Measurements from ENCODE around the gene FAS. TPM values are rescaled to one million over a fixed set of nuclear protein-coding genes. Genes with fewer than 3 reads are reported as not detected.
A peak's percentile ranks its signal among the peaks of the same experiment; 100 is the strongest.

FAS gene
- polyA plus RNA-seq, 6 donors from 2014 or later = 0.40 to 4.1 (median 0.88) TPM

DNA sequence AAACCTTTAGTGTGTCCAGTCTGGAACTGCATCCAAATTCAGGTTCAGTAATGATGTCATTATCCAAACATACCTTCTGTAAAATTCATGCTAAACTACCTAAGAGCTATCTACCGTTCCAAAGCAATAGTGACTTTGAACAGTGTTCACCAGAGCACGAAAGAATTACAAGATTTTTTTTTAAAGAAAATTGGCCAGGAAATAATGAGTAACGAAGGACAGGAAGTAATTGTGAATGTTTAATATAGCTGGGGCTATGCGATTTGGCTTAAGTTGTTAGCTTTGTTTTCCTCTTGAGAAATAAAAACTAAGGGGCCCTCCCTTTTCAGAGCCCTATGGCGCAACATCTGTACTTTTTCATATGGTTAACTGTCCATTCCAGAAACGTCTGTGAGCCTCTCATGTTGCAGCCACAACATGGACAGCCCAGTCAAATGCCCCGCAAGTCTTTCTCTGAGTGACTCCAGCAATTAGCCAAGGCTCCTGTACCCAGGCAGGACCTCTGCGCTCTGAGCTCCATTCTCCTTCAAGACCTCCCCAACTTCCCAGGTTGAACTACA lies 694 bp upstream of the FAS start:
- no peak for ATAC-seq (ENCODE audit: low read depth in 2 of 2)
- Mint-ChIP-seq H3K4me1 (peaks cover 21 to 35% (median 24%) of the 10 kb centered on the region in 3 donors), H3K27ac (peak overlapping the region in 5 of 6 donors; percentile 39 to 85 (median 70)), H3K4me3 (peak overlapping the region; percentile 93 to 98 (median 95)), H3K27me3 (no peaks in the 10 kb centered on the region), H3K36me3 (peaks cover 0 to 8% of the 10 kb centered on the region in 2 donors), H3K9me3 (peaks cover 3 to 8% (median 6%) of the 10 kb centered on the region in 7 donors)
- DNase-seq = no peak

GRCh38 chr10:88991161-88991898 lies 732 bp downstream of the FAS start:
- Mint-ChIP-seq H3K4me3 (peak overlapping the region; percentile 93 to 98 (median 95)), H3K27ac (peak overlapping the region in 5 of 6 donors; percentile 52 to 97 (median 85)), H3K9me3 (peaks cover 2 to 5% (median 4%) of the 10 kb centered on the region in 7 donors), H3K27me3 (no peaks in the 10 kb centered on the region), H3K4me1 (peaks cover 19 to 35% (median 23%) of the 10 kb centered on the region in 3 donors), H3K36me3 (peaks cover 0 to 5% of the 10 kb centered on the region in 2 donors)
- ATAC-seq (ENCODE audit: low read depth in 2 of 2) (peak; percentile 41 to 50), DNase-seq (peak; percentile 26)

- H3K27ac Mint-ChIP-seq = peak overlapping the region in 5 of 6 donors; percentile 52 to 97 (median 85)
- peak overlapping the region; percentile 93 to 98 (median 95) for H3K4me3 Mint-ChIP-seq
- H3K4me1 Mint-ChIP-seq = peaks cover 18 to 35% (median 23%) of the 10 kb centered on the region in 3 donors
- H3K27me3 Mint-ChIP-seq = no peaks in the 10 kb centered on the region
- DNase-seq = no peak
- H3K36me3 Mint-ChIP-seq = no peaks in the 10 kb centered on the region
- peaks cover 0 to 2% (median 0%) of the 10 kb centered on the region in 7 donors for H3K9me3 Mint-ChIP-seq
- ATAC-seq (ENCODE audit: low read depth in 2 of 2) = peak; percentile 2 to 8
Observed at GRCh38 chr10:88991899-88992320, 1.3 kb downstream of the FAS start.

DNA sequence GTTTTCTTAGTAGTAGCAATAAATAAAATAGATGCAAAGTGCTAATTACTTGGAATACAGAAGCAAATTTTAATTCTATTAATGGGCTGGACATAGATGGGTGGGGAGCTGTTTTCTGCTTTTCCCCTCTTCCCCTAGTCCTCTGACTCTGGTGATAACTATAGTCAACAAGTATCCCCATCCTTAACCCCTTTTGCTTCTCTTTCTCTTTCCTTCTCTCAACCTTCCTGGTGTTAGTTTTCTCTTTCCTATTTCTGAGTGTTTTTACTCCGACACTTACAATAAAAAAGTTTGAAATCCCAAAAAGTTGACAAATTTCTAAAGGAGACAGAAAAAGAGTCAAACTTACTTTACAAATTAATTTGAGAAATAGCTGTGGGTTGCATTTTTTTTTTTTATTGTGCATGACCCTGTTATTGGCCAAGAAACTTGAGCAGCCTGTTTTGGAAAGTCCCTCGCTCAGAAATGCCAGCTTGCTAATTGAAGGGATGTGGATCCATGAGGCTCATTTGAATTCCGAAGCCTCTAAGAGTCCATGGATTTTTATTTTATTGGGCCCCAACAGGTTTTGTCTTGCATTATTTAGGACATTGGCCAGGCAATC lies 2.4 kb downstream of the FAS start:
- Mint-ChIP-seq H3K4me3 (peak overlapping the region in 7 of 8 donors; percentile 13 to 95 (median 63)), H3K36me3 (no peaks in the 10 kb centered on the region), H3K4me1 (peaks cover 22 to 37% (median 25%) of the 10 kb centered on the region in 3 donors), H3K9me3 (peaks cover 0 to 1% (median 0%) of the 10 kb centered on the region in 7 donors), H3K27me3 (no peaks in the 10 kb centered on the region), H3K27ac (peak overlapping the region in 1 of 6 donors; percentile 67)
- no peak for ATAC-seq (ENCODE audit: low read depth in 2 of 2)
- no peak for DNase-seq

DNA sequence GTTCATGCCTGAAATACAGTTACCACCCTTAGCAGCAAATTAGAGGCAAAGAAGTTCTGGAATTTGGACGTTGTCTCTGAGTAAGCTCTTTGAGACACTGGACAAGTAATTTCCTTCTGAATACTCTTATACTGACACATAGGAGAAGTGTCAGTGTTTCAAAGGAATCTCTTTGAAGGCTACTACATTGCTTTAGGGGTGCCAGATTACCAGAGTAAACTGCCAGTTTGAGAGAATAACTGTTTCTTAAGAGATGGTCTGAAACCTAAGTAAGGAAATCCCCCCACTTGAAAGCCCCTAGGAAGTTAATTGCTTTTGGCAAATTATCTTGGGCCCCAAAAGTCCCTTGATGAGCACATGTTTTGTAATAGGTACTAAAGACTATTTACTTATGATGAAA lies 3.4 kb downstream of the FAS start:
- Mint-ChIP-seq H3K4me3 (peak overlapping the region in 1 of 8 donors; percentile 57), H3K36me3 (no peaks in the 10 kb centered on the region), H3K4me1 (peaks cover 22 to 37% (median 25%) of the 10 kb centered on the region in 3 donors), H3K27ac (no peak overlapping the region), H3K9me3 (no peaks in the 10 kb centered on the region), H3K27me3 (no peaks in the 10 kb centered on the region)
- ATAC-seq (ENCODE audit: low read depth in 2 of 2) = no peak
- DNase-seq = no peak

GRCh38 chr10:88995156-88995876 lies 4.7 kb downstream of the FAS start:
- ATAC-seq (ENCODE audit: low read depth in 2 of 2) (no peak), DNase-seq (no peak)
- H3K4me3 Mint-ChIP-seq = peak overlapping the region in 1 of 8 donors; percentile 9
- H3K9me3 Mint-ChIP-seq = no peaks in the 10 kb centered on the region
- no peaks in the 10 kb centered on the region for H3K27me3 Mint-ChIP-seq
- peaks cover 11 to 25% (median 22%) of the 10 kb centered on the region in 3 donors for H3K4me1 Mint-ChIP-seq
- H3K36me3 Mint-ChIP-seq = no peaks in the 10 kb centered on the region
- H3K27ac Mint-ChIP-seq = peak overlapping the region in 1 of 6 donors; percentile 65

DNA sequence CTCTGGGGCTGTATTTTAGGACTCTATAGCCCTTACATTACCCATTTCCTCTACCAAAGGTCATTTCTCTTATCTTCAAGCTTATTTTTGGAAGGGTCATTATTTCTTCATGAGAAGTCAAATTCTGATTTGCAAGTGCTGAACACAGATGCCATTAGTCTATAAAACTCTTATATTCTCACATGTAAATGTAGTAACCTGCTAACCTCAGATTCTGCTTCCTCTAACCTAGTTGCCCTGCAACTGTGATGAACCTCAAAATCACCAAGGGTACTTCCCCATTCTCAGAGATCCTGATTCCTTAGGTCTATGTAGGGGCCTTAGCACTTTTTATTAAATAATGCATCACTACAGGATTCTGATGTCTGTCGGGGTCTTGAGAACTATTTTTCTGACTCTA lies 6.3 kb downstream of the FAS start:
- DNase-seq = no peak
- peak overlapping the region in 1 of 8 donors; percentile 32 for H3K4me3 Mint-ChIP-seq
- no peaks in the 10 kb centered on the region for H3K36me3 Mint-ChIP-seq
- H3K4me1 Mint-ChIP-seq = peaks cover 7 to 18% (median 11%) of the 10 kb centered on the region in 3 donors
- peak overlapping the region in 1 of 6 donors; percentile 54 for H3K27ac Mint-ChIP-seq
- no peaks in the 10 kb centered on the region for H3K9me3 Mint-ChIP-seq
- H3K27me3 Mint-ChIP-seq = no peaks in the 10 kb centered on the region
- peak; percentile 93 to 98 for ATAC-seq (ENCODE audit: low read depth in 2 of 2)

DNA sequence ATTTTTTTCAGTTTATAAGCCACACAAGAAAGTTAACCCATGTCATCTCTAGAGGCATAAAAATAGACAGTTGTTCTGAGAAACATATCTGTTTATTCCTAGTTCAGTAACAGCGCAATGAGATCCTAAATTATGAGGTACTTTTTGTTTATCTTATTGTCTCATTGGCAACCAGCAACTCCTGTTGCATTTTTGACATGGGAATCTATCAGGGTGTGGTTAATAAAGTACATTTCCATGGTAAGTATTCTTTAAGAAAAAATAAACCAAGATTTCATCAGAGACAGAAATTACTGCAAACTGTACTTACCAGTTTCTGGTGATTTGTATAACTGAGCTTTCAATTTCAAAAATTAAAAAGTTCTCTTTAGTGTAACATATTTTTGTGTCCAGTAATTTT lies 9.0 kb downstream of the FAS start:
- Mint-ChIP-seq H3K9me3 (no peaks in the 10 kb centered on the region), H3K27me3 (no peaks in the 10 kb centered on the region), H3K4me3 (no peak overlapping the region), H3K4me1 (peaks cover 6 to 10% (median 7%) of the 10 kb centered on the region in 3 donors), H3K36me3 (no peaks in the 10 kb centered on the region), H3K27ac (no peak overlapping the region)
- no peak for ATAC-seq (ENCODE audit: low read depth in 2 of 2)
- DNase-seq = no peak

DNA sequence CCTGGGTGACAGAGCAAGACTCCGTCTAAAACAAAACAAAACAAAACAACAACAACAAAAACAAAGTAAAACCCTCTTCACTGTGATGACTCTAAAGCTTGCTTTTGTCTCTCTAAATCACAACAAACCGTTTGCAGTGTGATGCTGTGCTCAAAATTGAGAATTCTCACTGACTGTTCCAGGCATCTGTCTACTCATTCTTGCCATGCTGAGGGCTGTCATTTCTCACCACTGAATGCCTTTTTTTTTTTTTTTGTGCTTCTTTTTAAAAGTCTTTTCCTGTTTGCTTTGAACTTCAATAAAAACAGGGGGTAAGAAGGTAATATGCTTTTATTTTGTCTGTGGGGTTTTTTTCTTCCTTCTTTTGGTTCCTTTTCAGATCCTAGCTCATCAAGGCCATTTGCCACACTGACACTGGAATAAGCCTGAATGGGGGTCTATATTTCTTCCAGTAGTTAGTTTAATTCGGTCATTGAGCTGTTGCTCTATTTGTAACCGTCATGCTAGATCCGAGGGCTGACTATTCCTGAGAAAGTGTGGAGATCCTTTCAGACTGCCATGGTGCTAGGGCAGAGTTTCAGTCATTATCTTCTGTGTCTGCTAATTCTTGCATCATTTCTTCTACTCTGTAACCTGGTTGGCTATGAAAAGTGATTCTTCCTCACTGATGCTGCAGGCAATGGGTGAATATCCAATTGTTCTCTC lies 10.6 kb downstream of the FAS start:
- no peak overlapping the region for H3K4me3 Mint-ChIP-seq
- ATAC-seq (ENCODE audit: low read depth in 2 of 2) (no peak), DNase-seq (no peak)
- H3K36me3 Mint-ChIP-seq = no peaks in the 10 kb centered on the region
- no peaks in the 10 kb centered on the region for H3K27me3 Mint-ChIP-seq
- H3K9me3 Mint-ChIP-seq = no peaks in the 10 kb centered on the region
- H3K27ac Mint-ChIP-seq = peak overlapping the region in 3 of 6 donors; percentile 30 to 58 (median 31)
- peaks cover 6 to 10% (median 7%) of the 10 kb centered on the region in 3 donors for H3K4me1 Mint-ChIP-seq

DNA sequence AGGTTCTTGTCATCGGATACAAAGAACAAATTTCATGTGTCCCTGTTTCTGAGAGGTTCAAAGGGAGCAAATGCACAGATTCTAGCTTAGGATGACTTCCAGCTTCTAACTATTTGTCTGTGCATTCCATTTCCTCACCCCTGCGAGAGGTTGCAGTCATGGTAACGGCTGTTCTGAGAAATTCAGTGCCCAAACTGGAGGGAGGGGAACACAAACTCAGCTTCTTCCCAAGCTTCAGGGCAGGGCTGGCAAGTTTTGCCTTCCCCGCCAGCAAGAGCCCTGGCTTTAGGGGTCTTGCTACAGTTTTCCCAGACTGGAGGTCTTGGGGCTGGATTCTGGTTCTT lies 11.1 kb downstream of the FAS start:
- Mint-ChIP-seq H3K4me1 (peaks cover 6 to 10% (median 6%) of the 10 kb centered on the region in 3 donors), H3K27ac (no peak overlapping the region), H3K36me3 (no peaks in the 10 kb centered on the region), H3K9me3 (no peaks in the 10 kb centered on the region), H3K4me3 (no peak overlapping the region), H3K27me3 (no peaks in the 10 kb centered on the region)
- ATAC-seq (ENCODE audit: low read depth in 2 of 2) (no peak), DNase-seq (no peak)

DNA sequence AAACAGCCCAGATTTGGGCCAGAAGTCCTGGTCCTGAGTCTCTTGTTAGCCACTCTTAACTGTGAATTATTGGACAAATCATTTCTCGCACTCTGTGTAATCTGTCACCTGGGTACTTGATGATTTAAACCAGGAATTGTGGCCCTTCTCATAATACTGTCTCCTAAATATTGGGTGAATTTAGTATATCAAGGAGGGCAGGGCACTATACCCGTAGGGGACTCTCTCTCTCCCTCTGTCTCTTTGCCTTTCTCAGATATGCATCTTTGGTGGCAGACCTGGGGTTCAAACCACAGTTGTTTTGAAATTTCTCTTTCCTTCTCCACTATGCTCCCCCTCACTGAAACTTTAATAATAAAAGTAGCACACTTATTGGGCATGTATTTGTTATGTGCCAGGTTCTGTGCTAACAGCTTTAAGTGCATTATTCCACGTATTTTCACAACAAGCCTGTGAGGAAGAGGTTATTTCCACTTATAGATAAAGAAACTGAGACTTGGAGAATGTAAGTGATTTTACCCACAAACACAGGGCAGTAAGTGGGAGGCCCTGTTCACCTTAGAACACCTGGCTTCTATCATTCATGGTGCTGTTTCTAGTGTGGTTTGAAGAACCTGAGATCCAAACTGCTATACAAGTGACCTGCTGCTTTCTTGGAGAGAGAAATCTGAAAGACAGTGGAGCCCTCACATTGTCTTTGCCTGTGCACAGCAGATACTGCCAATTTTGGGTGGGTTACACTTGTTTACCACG lies 11.8 kb downstream of the FAS start:
- DNase-seq (no peak), ATAC-seq (ENCODE audit: low read depth in 2 of 2) (no peak)
- Mint-ChIP-seq H3K36me3 (no peaks in the 10 kb centered on the region), H3K27ac (peak overlapping the region in 1 of 6 donors; percentile 6), H3K4me1 (peaks cover 0 to 5% (median 0%) of the 10 kb centered on the region in 3 donors), H3K9me3 (no peaks in the 10 kb centered on the region), H3K27me3 (no peaks in the 10 kb centered on the region), H3K4me3 (no peak overlapping the region)

DNA sequence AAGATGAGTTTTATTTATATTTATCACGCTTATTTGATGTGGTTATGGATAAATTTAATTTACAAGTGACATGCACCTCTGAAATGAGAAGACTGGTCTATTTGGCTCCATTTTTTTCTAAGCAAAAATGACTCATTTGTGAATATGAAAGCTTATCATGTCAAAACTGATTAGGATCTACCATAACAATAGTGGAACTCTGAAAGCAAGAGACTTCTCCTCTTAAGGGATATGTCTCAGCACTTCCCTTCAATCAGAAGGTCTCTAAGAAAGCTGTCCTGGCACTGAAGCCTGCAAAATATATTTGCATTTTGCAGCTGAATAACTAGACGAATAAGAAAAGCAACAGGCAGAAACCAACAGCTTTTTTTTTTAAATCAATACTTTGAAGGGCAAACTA lies 12.7 kb downstream of the FAS start:
- H3K4me1 Mint-ChIP-seq = peaks cover 0 to 5% (median 0%) of the 10 kb centered on the region in 3 donors
- no peak overlapping the region for H3K27ac Mint-ChIP-seq
- no peaks in the 10 kb centered on the region for H3K27me3 Mint-ChIP-seq
- H3K9me3 Mint-ChIP-seq = no peaks in the 10 kb centered on the region
- DNase-seq = no peak
- no peak overlapping the region for H3K4me3 Mint-ChIP-seq
- no peak for ATAC-seq (ENCODE audit: low read depth in 2 of 2)
- H3K36me3 Mint-ChIP-seq = no peaks in the 10 kb centered on the region

Data from naive B cell (primary cell).